Measurements from ENCODE around the gene RGS12.

Gene RGS12

DNA sequence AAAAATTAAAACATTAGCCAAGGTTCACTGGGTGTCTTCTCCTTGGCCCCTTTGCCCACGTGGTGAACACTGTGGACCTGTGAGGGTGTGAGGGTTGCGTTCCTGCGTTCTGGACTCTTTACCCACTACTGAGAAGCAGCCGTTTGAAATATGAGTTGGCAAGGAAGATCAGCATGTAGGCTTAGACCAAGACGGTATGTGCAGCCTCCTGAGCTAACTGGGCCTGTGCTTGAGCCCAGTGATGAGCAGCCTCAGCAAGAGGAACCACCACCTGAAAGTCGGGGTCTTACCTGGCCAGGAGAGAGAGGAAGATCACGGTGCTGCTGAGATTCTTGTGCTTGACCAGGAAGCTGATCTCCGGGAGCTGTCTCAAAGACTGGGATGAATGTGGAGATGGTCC is 19.5 kb downstream of the RGS12 start:
- DNase-seq (ENCODE audit: low read depth) = no peak

DNA sequence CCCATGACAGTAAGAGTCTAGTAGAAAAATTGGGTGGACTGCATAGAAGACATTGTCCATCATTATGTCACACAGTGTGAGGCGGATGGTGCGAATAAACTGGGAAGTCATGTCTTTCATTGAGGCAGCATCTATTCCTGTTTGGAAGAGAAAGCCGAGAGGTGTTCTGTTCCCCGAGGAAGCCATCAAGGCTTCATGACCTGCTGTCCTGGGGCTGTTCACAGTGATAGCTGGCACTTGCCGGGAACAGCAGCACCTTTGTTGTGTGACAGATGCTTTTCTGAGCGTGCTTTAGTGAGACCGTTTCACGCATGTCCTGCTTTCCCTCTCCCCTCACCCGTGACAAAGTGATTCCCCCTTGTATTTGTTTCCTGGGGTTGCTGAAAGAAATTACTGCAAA is 20.3 kb downstream of the RGS12 start:
- no peak for DNase-seq (ENCODE audit: low read depth)

DNA sequence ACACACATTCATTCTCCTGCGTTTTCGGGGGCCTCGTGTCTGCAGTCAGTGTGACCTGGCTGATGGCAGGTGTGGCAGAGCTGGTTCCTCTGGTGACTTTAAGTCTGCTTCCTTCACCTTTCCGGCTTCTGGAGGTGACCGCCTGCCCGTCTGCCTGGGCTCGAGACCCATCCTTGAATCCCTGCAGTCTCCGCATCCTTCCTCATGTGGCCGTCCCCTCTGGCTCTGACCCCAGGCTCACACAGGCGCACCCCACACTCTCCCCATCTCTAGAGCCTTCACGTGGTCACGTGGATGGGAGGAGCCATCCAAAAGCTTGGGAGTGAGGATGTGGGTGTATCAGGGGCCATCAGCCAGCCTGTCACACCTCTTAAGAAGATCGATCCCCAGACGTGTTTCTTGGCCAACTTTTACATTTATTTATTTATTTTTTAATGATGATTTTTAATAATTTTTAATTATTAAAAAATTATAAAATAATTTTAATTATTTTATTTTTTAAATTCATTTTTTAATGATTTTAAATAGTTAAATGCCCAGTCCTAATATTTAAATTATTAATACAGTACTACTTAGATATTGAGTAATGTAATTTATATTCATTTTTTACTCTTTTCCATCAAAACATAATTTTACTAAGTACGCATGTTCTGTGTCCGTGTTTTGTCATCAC is 20.9 kb downstream of the RGS12 start:
- DNase-seq (ENCODE audit: low read depth) = no peak

DNA sequence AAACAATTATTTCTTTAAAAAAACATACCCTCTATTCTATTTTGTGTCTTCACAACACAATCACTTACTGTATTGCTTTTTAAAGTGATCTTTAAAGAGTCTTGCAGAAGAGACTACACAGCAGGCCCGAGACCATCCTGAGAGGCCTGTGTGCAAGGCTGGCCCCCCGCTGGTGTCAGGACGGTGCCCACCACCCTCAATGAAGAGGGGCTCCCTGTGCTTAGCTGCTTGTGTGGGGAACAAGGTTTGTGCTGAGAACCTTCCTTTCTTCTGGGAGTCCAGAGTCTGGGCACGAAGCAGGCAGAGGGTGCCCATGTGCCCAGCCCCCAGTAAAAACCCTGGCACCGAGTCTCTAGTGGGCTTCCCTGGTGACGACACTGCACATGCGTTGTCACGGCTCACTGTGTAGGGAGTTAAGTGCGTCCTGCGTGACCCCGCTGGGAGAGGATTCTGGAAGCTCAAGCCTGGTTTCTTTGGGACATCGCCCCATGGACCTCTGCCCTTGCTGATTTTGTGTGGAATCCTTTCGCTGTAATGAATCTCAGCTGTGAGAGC is 22.0 kb downstream of the RGS12 start:
- DNase-seq (ENCODE audit: low read depth) = no peak

DNA sequence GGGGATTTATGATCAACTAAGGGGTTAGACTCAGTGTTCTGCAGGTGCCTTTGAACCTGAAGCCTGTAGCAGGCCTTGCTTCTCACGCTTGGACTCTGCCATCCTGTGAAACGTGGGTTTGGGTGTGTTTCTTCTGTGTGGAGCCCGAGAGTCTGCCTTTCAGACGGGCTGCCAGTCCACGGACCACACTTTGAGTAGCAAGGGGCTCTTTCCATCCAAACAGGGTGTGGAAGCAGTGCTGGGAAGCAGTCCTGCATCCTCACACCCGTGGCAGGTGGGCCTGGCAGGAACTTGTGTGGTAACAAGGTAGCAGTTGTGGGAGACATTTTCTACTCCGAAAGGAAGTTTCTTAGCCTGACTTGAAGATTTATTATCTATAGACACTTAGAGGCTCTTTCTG is 22.7 kb downstream of the RGS12 start:
- DNase-seq (ENCODE audit: low read depth) = no peak

DNA sequence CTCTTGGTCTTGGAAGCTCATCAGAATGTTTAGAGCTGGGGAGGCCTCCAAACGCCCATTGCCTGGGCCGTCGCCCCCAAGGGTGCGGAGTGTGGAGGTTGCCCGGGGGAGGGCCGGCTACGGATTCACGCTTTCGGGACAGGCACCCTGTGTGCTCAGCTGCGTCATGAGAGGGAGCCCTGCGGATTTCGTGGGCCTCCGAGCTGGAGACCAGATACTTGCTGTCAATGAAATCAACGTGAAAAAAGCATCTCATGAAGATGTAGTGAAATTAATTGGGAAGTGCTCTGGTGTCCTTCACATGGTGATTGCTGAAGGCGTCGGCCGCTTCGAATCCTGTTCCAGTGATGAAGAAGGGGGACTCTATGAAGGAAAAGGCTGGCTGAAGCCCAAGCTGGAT is 23.3 kb downstream of the RGS12 start:
- DNase-seq (ENCODE audit: low read depth) = no peak

DNA sequence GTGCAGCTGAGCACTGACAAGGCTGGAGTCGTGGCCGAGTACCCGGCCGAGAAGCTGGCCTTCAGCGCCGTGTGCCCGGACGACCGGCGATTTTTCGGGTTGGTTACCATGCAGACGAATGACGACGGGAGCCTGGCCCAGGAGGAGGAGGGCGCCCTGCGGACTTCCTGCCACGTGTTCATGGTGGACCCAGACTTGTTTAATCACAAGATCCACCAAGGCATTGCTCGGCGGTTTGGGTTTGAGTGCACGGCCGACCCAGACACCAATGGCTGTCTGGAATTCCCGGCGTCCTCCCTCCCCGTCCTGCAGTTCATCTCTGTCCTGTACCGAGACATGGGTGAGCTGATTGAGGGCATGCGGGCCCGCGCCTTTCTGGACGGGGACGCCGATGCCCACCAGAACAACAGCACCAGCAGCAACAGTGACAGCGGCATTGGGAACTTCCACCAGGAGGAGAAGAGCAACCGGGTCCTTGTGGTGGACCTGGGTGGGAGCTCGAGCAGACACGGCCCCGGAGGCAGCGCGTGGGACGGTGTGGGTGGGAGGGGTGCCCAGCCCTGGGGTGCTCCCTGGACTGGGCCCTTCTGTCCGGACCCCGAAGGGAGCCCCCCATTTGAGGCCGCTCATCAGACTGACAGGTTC is 24.3 kb downstream of the RGS12 start:
- no peak for DNase-seq (ENCODE audit: low read depth)

DNA sequence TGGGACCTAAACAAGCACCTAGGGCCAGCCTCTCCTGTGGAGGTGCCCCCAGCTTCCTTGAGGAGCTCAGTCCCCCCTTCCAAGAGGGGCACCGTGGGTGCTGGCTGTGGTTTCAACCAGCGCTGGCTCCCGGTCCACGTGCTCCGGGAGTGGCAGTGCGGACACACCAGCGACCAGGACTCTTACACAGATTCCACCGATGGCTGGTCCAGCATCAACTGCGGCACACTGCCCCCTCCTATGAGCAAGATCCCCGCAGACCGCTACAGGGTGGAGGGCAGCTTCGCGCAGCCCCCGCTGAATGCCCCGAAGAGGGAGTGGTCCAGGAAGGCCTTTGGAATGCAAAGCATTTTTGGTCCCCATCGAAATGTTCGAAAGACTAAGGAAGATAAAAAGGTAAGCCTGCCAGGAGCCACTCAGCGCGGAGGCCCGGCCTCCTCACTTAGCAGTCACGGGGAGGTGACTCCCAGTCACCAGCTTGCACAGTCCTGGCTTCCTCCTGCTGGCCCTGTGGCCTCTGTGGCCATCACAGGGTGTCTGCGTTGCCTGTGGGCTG is 24.9 kb downstream of the RGS12 start:
- DNase-seq (ENCODE audit: low read depth) = no peak

DNA sequence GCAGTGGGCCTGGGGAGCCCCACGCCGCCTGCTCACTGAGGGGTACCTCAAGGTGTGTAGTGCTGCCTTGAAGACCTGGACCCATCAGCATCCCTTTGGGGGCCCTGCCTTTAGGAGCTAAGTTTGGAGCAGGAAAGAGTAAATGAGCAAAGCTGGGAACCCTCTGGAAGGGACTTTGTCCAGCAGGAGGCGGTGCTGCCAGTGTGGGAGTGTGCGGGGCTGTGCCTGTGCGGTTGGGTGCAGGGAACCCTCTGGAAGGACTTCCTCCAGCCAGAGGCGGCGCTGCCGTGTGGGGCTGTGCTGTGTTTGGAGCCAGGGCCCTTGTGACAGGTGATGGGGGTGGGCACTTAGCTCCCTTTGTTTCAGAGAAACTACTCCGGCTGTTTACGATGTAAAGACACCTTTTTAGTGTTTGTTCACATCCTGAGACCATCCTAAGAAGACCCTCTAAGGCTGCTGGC is 25.8 kb downstream of the RGS12 start:
- DNase-seq (ENCODE audit: low read depth) = no peak

DNA sequence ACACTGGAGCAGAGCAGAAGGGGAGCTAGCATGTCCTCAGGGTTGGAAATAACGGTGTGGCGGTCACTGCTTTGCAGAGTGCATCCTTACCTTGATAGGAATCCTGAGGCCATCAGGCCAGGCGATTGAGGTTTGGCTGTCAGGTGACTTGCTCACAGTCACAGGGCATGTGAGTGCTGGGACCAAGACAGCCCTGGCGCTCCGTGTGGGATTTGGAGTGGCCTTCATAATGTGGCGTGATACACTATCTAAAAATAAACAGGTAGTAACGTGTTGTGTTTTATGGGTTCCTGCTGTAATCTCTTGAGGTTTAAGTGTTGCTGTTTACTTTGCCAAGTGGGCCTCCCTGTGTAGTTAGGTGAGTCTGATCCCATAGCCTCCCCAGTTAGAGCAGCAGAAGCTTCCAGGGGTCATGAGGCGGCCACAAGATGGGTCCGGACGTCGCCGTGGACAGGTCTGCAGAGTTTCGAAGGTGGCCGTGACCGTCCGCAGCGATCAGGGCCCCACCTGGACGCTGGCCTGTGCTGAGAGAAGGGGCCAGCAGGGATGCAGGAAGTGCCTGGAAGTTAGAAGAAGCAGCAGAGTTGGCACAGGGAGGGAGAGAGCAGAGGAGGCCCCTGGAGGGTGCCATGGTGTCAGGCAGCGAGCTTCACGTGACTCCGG is 27.7 kb downstream of the RGS12 start:
- no peak for DNase-seq (ENCODE audit: low read depth)

DNA sequence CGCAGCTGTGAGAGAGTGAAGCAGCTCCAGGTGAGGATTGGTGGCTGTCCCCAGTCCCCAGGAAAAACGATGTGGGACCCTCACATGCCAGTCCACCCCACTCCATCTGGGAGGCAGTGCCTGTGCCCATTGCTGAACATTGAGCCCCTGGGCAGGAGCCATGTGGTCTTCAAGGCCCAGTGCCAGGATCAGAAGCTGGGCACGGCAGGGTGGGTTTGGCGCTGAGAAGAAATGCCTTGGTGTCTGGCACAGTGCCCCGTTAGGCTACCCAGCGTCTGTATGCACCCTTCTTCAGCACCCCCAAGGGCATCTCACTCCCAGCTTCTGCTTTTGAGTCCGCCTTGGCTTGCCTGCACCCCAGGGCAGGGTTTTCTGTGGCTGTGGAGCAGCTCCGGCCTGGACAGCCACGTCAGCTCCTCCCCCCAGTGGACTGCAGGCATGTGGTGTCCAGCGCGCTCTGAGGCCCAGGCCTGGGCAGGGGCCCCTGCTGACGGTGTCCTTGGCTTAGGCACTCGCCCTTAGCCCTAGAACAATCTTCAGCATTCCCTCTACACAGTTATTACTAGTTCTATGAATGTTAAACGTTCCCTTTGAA is 28.6 kb downstream of the RGS12 start:
- no peak for DNase-seq (ENCODE audit: low read depth)

DNA sequence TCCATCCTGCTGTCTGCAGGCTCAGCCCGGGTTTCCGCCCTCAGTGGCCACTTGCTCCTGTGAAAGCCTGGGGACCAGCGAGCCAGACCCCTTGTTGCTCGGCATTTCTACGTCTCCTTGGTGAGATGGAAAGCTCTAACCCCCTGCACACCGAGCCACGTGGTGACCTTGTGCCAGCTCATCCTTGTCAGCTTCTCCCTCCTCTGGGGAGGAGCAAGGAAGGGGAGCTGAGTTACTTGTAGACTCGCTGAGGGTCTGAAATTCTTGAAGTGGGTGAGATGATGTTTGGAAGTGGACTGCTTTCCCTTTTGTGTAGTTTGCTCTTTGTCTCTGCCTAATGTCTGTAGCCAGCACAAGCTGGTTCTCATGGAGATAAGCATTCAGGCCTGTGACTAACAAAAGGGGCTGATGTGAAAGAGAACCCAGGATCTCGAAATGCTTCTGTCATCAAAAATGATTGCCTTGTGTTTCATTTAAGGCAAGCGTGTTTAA is 29.3 kb downstream of the RGS12 start:
- no peak for DNase-seq (ENCODE audit: low read depth)

DNA sequence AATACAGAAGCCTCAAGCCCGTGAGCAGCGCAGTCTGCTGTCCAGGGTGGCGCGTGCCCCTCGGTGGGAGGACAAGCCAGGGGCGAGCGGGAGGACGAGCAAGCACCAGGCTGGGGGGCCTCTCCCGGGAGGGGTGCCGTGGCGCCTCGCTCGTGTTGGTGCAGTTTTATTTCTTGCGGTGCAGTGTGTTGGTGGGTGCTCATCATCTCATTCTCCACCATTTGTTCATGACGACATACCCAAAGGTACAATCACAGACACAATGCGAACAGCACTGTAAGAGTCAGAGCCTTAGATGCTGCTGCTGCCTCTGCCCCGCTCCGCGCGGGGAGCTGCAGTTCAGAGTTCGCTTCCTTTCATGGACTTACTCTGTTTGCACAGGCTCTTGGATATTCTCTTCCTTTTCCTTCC is 30.3 kb downstream of the RGS12 start:
- DNase-seq (ENCODE audit: low read depth) = no peak

DNA sequence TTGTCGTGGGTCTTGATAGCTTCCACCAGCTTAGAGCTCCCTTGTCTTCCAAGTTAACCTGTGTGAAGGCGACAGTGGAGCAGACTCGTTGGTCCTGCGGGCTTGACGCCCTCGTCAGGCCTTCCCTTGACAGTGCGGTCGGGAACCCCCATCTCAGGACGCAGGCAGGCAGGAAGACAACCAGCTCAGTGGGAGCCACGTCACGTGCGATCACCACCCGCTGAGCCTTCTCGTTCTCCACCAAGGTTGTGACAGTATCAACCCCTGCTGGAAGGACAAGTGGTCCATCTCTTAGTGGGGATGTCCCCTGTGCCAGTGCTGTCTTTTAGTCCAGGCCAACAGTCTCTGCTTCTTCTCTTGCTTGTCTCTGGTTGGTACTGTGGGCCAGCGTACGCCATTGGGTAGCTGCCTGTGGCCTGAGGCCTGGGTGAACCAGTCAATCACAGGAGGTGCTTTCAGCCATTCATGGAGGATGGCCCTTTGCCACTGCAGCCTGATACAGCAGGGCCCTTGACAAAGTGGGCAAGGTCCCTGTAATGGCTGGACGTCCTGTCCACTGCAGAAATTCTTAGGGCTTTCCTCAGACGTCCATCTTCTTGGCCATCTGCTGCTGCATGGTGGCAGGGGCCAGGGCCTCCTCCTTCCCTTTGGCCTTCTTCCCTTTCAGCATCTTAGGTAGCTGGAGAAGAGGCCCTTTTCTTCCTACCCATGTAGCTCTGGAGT is 31.4 kb downstream of the RGS12 start:
- DNase-seq (ENCODE audit: low read depth) = no peak

DNA sequence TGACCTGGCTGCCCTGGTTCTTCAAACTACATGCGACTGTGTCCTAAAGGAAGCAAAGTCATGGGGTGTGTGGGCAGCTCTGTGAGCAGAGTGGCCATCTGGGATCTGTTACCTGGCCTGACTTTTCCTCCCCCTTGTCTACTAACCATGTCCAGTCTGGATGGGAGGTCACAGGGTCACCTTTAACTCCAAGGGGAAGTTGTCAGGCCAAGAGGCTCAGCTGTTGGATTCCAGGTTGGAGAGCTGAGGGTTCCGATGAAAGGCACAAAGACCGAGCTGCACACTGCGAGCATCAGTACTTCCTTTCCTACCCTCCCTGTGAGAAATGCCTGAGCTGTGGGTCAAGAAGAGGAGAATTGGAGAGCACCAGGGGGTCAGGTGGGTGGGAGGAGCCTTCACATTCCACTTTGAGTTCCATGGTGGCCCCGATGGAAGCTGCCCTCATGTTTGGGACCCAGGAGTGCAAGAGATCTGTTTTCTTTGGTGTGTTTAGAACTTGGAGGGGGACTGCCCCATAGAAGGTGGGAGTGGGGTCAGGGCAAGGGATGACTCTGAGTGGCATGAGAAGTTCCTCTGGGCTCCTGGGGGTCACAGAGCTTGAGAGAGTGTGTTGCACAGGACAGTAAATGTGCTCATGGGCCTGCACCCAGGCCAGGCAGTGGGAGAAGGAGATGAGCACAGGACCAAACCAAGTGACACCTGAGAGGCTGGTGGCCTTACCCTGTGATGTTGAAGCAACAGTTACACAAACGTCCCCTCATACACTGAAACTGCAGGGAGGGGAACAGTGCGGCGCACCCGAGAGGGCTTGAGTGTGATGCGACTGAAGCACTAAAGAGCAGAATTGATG is 36.2 kb downstream of the RGS12 start:
- no peak for DNase-seq (ENCODE audit: low read depth)

DNA sequence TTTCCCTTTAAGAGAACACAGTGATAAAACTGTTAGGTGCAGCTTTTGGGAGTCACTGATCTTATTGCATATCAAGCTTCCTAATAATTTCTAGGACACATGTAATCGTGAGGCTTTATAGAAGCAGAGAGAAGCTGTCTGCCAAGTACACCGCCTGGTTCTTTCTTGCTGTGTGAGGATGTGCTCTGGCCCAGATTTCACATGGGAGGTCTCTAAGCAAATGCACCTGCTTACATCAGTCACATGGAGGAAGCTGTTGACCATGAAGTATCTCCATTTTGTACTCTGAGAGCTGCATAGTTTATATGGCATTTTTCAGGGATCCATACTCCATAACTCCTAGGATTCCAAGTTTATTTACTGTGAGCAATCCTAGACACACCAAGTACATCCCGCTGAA is 37.1 kb downstream of the RGS12 start:
- DNase-seq (ENCODE audit: low read depth) = no peak

DNA sequence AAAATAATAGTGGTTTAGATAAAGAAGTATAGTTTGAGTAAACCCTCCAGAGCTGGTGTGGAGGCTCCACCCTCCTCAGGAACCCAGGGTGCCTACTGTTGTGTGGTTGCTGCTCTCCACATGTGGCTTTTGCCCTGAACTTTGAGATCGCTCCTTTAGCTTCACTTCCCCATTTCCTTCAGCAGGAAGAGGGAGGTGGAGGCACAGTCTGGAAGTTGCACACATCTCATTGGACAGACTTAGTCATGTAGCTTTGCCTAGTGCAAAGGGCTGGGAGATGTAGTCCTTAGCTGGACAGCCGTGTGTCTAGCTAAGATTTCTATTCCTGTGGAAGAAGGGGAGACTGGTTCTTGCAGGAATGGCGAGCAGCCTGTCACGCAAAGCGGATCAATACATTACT is 37.9 kb downstream of the RGS12 start:
- DNase-seq (ENCODE audit: low read depth) = no peak

DNA sequence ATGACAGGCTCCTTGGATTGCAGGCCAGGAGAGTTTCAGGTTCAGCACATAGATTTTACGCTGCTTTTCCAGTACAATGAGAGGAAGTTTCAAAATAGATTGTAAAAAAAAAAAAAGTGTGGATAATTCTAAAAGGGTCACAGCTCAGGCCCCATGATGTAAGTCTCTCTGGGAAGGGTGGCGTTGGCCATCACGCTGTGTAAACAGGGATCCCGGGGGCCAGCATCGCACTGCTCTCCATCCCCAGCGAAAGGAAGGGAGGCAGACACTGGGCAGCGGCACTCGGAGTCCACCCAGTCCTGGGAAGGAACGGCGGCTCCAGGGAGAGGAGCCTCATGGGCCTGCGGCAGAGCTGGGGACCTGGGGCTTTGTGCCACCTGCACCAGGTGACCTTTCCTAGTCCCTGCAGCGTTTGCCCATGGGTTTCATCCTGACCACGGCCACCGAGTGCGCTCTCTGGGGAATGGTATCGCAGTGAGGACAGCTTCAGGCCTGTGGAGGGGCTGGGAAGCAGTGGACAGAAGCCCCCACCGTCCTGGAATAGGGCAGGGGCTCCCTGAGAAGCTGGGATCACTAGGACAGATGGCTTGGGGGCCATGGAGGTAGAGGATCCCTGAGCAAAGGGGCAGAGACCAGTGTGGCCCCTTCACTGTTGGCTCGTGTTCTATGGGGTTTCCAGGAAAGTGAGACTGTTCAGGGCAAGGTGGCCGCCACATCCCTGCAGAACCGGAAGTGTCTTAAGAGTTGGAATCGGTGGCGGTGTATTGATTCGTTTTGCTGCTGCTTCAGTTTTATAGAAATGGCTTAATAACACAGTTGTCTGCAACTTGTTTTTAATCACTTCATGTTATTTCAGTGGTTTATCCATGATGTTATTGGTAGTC is 38.9 kb downstream of the RGS12 start:
- DNase-seq (ENCODE audit: low read depth) = no peak

DNA sequence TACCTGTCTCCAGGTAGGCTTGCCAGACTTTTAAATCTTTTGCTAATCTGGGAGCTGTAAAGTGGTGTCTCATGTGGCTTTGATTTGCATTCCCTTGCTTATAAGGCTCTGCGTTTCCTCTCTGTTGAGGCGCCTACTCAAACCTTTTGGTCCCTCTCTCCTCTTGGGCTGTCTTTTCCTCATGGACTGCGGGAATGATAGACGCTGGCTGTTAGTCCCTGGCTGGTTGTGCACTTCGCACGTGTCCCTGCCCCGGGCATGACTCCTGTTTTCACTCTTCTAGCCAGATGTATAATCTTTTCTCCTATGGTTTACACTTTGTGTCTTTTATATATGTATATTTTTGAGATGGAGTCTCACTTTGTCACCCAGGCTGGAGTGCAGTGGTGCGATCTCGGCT is 39.7 kb downstream of the RGS12 start:
- no peak for DNase-seq (ENCODE audit: low read depth)

DNA sequence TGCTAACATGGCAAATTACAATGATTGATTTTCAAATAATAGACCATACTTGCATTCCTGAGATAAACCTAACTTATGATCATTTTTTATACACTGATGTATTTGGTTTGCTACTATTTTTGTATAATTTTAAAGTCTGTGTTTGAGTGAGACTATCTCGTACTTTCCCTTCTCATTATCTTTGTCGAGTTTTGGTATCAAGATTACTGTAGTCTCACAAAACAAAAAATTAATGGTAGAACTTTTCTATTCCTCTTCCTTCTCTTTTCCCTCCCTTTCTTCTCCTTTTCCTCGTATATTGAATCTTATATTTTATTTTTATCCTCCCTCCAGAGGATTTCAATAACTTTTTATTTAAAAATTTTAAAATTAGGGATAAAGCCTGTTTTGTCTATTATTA is 41.5 kb downstream of the RGS12 start:
- DNase-seq (ENCODE audit: low read depth) = no peak

Data from fibroblast of the conjunctiva (primary cell).